Urinary bladder (tissue), 4 donors: ENCODE measurements around the gene KCNA5. TPM values are rescaled to one million over a fixed set of nuclear protein-coding genes. Genes with fewer than 3 reads are reported as not detected.

Experiments
- DNase-seq: peaks from one replicate; pipeline ENCODE4 v3.0.0-alpha.2; 2015; ENCODE audit errors: extremely low spot score
- H3K27ac ChIP-seq: one replicate; pipeline ENCODE4 v1.5.1; 2013; ENCODE audit warnings: low read depth, mild to moderate bottlenecking, moderate library complexity
- H3K36me3 ChIP-seq: one replicate; pipeline ENCODE4 v1.6.1; 2013; ENCODE audit warnings: mild to moderate bottlenecking, moderate library complexity; ENCODE audit not compliant: insufficient read depth
- H3K4me1 ChIP-seq: one replicate; pipeline ENCODE4 v1.6.1; 2013; ENCODE audit warnings: mild to moderate bottlenecking, moderate library complexity; ENCODE audit not compliant: insufficient read depth
- H3K4me3 ChIP-seq: one replicate; pipeline ENCODE4 v1.5.1; 2013; ENCODE audit warnings: low read depth, low read length
- WGBS: extraction: QIAGEN DNeasy Blood & Tissue Kit; methylation state at CpG from one replicate; pipeline ENCODE4 v1.1.7; 2013; 5-methylcytosine and 5-hydroxymethylcytosine counted together
- polyA plus RNA-seq: library from polyadenylated mRNA; stranded (reverse); fragments of 200-250 nt; gene quantifications from one replicate; pipeline ENCODE4 v1.2.3, GENCODE V29; 2013
- total RNA-seq: library from RNA; depleted of rRNA; stranded (reverse); fragments of >200 nt; gene quantifications from one replicate; pipeline ENCODE4 v1.2.3, GENCODE V29; 2014
- donor health status: healthy with polysubstance abuse.
- donor health status: healthy.

The KCNA5 gene
- total and polyA plus RNA-seq, 2 donors: 2.2 to 2.9 TPM

DNA sequence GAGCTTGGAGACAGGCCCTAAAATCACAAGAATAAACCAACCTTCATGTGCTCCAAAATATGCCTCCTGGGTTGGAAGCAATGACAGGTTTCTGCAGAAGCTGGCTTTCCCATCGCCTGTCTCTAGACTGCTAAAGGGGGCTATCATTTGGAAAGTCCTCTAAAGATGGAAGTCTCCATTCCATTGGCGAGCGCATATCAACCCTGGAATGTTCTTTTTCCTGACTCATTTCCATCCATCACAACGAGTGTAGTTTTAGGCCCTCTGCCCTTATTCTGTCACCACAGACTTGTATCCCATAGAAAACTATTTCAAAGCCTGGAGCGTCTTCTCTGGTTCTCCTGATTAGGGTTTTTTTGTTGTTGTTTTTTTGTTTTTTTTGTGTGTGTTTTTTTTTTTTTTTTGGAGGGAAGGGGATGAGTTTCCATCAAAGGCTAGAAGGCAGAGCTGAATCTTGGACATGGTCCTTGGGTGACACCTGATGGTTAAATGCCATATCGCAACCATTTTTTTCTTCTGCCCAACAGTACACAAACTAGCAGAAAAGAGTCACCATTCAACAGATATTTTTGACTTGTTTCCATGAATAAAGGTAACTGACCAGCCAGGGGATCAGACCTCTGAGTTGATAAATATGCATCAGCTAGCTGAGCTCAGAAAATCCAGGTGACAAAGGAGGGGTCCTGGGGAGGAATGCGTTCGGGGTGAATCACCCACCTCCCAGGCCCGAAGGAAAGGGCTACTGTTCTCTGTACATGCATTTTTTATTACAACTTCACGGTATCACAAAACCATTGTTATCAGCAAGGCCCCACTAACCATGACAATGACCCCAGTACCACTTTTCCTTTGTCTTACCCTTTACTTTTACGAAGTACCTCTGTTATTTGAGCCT is 40.5 kb downstream of the KCNA5 start:
- H3K4me1 ChIP-seq: no peaks in the 10 kb centered on the region
- no peak overlapping the region for H3K27ac ChIP-seq
- 60% methylated on average over 11 of the region's 11 CpGs for WGBS
- peak; percentile 15 for DNase-seq
- no peak overlapping the region for H3K4me3 ChIP-seq
- H3K36me3 ChIP-seq: no peaks in the 10 kb centered on the region

DNA sequence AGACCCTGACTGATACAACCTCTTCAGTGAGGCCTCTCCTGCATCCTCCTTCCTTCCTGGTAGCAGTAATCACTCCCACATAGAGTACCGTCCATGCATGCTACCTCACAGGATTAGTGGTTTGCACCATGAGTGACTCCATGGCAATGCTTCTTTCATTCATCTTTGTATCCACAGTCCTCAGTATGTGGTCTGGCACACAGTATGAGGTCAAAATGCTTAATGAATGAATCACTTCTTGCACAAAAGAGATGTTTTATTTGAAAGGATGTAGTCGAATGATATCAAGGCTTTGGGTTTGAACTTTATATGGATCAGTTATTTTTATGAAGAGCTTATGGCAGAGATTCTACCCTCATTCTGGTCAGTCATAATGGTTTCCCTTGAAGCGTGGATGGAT is 42.2 kb downstream of the KCNA5 start:
- WGBS: 56% methylated on average over 3 of the region's 3 CpGs
- no peaks in the 10 kb centered on the region for H3K36me3 ChIP-seq
- H3K4me3 ChIP-seq: no peak overlapping the region
- no peak overlapping the region for H3K27ac ChIP-seq
- DNase-seq: no peak
- no peaks in the 10 kb centered on the region for H3K4me1 ChIP-seq

DNA sequence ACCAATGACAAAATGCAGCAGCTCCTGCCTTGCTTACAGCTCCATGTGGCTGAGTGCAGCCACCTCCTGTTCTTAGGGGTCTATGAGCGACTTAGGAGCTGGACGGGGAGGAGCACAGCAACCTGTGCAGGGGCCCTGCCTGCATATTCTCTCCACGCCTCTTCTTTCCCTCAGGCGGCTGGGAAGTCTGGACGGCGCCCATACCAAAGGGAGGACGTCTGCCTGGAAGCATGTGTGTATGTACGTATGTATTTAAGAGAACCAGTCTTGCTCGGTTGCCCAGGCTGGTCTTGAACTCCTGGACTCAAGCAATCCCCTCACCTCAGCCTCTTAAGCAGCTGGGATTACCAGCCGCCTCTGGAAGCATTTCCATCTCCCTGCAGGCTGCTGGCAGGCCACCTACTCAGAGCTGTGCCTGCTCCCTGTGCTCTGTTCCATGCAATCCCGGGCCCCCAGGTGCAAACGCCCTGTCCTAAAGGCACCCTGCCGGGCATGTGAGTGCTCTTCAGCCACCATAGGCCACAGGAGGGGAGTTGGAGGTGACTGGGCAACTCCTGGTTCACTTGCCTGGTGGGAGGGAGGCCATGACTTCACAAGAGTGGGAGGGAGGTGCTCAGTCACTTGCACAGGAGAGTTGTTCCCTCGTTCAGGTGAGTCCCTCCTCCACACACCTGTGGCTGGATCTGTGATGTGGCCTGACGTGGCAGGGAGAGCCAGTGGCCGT is 44.3 kb downstream of the KCNA5 start:
- Histone ChIP-seq H3K36me3 (no peaks in the 10 kb centered on the region), H3K27ac (no peak overlapping the region), H3K4me1 (no peaks in the 10 kb centered on the region), H3K4me3 (no peak overlapping the region)
- 83% methylated on average over 16 of the region's 16 CpGs for WGBS
- no peak for DNase-seq

DNA sequence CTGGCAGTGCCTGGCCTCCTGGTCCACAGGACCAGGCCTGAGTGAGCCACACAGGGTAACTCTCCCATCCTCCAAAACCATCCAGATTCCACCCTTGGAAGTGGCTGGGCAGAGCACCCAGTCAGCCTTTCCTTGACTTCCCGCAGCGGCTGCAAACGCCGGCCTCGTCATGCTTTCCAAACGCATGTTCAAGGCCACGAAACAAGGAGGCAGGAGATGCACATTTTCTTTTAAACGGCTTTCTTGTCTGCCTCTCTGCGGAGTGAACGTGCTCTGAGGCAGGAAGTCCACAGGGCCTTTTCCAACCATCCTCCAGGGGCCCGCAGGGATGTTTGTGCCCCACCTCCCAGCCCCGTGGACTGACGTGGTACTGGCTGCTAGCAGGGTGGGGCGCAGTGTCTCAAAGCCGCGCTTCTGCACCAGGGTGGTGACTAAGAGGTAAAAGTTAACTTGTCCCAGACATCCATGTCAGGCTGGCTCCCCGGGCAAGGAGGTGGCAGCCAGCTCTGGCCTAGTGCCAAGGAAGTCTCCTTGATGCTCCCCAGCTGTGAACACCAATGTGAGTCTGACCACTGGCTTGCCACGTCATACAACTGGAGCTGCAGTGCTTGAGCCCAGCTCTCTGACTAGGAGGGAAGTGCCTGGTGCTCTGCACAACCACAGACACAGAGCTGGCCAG is 45.0 kb downstream of the KCNA5 start:
- WGBS: 59% methylated on average over 18 of the region's 18 CpGs
- H3K4me3 ChIP-seq: no peak overlapping the region
- no peaks in the 10 kb centered on the region for H3K36me3 ChIP-seq
- no peaks in the 10 kb centered on the region for H3K4me1 ChIP-seq
- H3K27ac ChIP-seq: no peak overlapping the region
- DNase-seq: no peak

DNA sequence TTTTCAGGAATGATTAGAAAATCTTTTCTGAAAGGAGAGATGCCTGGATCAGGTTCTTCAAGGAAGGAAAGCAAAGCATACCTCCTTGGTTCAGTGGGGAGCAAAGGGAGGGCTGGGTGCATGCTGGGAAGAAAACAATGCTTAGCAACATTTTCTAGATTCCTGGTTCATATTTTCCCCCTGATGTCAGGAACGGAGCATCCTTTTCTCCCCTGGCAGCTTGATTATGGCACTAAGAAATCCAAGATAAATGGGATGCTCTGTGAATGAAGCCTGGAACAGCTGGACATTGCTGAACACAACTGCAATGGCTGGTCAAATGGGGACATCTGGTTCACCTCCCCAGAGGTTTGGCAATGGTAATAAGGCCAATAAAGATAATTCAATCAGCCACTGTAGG is 50.9 kb downstream of the KCNA5 start:
- DNase-seq: no peak
- Histone ChIP-seq H3K4me3 (no peak overlapping the region), H3K4me1 (no peaks in the 10 kb centered on the region), H3K27ac (no peak overlapping the region), H3K36me3 (no peaks in the 10 kb centered on the region)
- 23% methylated on average over 1 of the region's 1 CpG for WGBS

DNA sequence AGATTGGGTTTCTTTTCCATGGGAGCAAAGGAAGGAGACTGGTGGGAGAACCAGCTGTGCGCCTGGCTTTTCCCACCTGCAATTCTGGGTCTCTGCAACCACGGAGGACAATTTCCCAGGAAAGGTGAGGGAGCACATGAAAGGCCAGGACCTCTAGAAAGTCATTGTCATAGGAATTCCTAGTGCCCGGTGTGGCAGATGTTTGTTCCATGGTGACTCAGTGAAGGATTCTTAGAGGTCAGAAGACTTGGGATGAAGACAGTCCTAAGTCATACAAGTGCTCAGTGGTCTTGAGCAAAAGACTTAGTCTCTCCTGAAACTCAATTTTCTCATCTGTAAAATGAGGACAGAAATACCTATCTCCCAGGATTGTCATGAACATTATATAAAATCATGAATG is 51.3 kb downstream of the KCNA5 start:
- Histone ChIP-seq H3K4me3 (no peak overlapping the region), H3K4me1 (no peaks in the 10 kb centered on the region), H3K27ac (no peak overlapping the region), H3K36me3 (no peaks in the 10 kb centered on the region)
- WGBS: 86% methylated on average over 3 of the region's 3 CpGs
- no peak for DNase-seq

Other genes with a start within 250 kb of the KCNA5 start
- 5.9 TPM for gene KCNA1, start 134.0 kb upstream of the KCNA5 start, total RNA-seq
- gene KCNA1, start 134.0 kb upstream of the KCNA5 start, polyA plus RNA-seq: 0.10 TPM